ENCODE data around the gene THSD7A. TPM values are rescaled to one million over a fixed set of nuclear protein-coding genes. Genes with fewer than 3 reads are reported as not detected.

Gene THSD7A
- total RNA-seq, 1 donor from 2014 or later, result 14.3 TPM

GRCh38 chr7:11329626-11330025 is 502.4 kb downstream of the THSD7A start:
- H3K27me3 Mint-ChIP-seq, result no peaks in the 10 kb centered on the region
- no peaks in the 10 kb centered on the region for H3K9me3 Mint-ChIP-seq
- no peaks in the 10 kb centered on the region for H3K36me3 Mint-ChIP-seq
- no peak for TF ChIP-seq CTCF (conservative IDR thresholded peaks at IDR 0.05)
- H3K4me1 Mint-ChIP-seq (ENCODE audit: unreplicated experiment), result no peaks in the 10 kb centered on the region
- no peak overlapping the region for H3K27ac Mint-ChIP-seq
- no peak for DNase-seq (ENCODE audit: extremely low spot score, unreplicated experiment)
- H3K4me3 Mint-ChIP-seq, result no peak overlapping the region

- no peaks in the 10 kb centered on the region for H3K36me3 Mint-ChIP-seq
- no peaks in the 10 kb centered on the region for H3K27me3 Mint-ChIP-seq
- no peaks in the 10 kb centered on the region for H3K9me3 Mint-ChIP-seq
- DNase-seq (ENCODE audit: extremely low spot score, unreplicated experiment), result no peak
- H3K4me3 Mint-ChIP-seq, result no peak overlapping the region
- H3K27ac Mint-ChIP-seq, result no peak overlapping the region
- no peak for TF ChIP-seq CTCF (conservative IDR thresholded peaks at IDR 0.05)
- H3K4me1 Mint-ChIP-seq (ENCODE audit: unreplicated experiment), result no peaks in the 10 kb centered on the region
Observed at GRCh38 chr7:11328309-11328708, 503.7 kb downstream of the THSD7A start.

GRCh38 chr7:11327633-11328032 is 504.4 kb downstream of the THSD7A start:
- Mint-ChIP-seq H3K4me3 (no peak overlapping the region), H3K36me3 (no peaks in the 10 kb centered on the region), H3K27ac (no peak overlapping the region), H3K4me1 (ENCODE audit: unreplicated experiment) (no peaks in the 10 kb centered on the region), H3K9me3 (no peaks in the 10 kb centered on the region), H3K27me3 (no peaks in the 10 kb centered on the region)
- TF ChIP-seq CTCF (conservative IDR thresholded peaks at IDR 0.05), result no peak
- no peak for DNase-seq (ENCODE audit: extremely low spot score, unreplicated experiment)

Data from type B pancreatic cell (in vitro differentiated cells).